H9 (cell line): ENCODE measurements around the gene CACNB4. TPM values are rescaled to one million over a fixed set of nuclear protein-coding genes. Genes with fewer than 3 reads are reported as not detected.

ENCODE experiments used
- DNase-seq: peaks from one replicate; pipeline ENCODE4 v3.0.0-alpha.2; 2017
- H2AFZ ChIP-seq: one replicate; pipeline ENCODE4 v1.6.1; 2013; ENCODE audit warnings: mild to moderate bottlenecking, low read length, control low read depth, moderate library complexity
- H2AK5ac ChIP-seq: 2 replicates; pipeline ENCODE4 v1.6.1; 2013; ENCODE audit warnings: low read length, control low read depth, mixed read lengths; ENCODE audit not compliant: insufficient read length
- H2BK120ac ChIP-seq: one replicate; pipeline ENCODE4 v1.6.1; 2013; ENCODE audit warnings: low read depth, mild to moderate bottlenecking, low read length, control low read depth, inconsistent platforms; ENCODE audit not compliant: poor library complexity, severe bottlenecking
- H2BK12ac ChIP-seq: 2 replicates; pipeline ENCODE4 v1.6.1; 2013; ENCODE audit warnings: low read length, control low read depth, mixed read lengths, low read depth; ENCODE audit not compliant: insufficient read length
- H2BK15ac ChIP-seq: 2 replicates; pipeline ENCODE4 v1.6.1; 2013; ENCODE audit warnings: low read depth, low read length, control low read depth
- H2BK20ac ChIP-seq: one replicate; pipeline ENCODE4 v1.6.1; 2013; ENCODE audit warnings: low read depth, mild to moderate bottlenecking, low read length, control low read depth, inconsistent platforms; ENCODE audit not compliant: poor library complexity, severe bottlenecking
- H2BK5ac ChIP-seq: 2 replicates; pipeline ENCODE4 v1.6.1; 2013; ENCODE audit warnings: low read length, control low read depth, mixed read lengths; ENCODE audit not compliant: insufficient read length
- H3K14ac ChIP-seq: 2 replicates; pipeline ENCODE4 v1.6.1; 2013; ENCODE audit warnings: low read length, control low read depth; ENCODE audit not compliant: insufficient read depth
- H3K18ac ChIP-seq: 2 replicates; pipeline ENCODE4 v1.6.1; 2013; ENCODE audit warnings: low read depth, mild to moderate bottlenecking, mixed read lengths, low read length, control low read depth; ENCODE audit not compliant: insufficient read length
- H3K23ac ChIP-seq: 2 replicates; pipeline ENCODE4 v1.6.1; 2013; ENCODE audit warnings: low read length, control low read depth, mixed read lengths, low read depth; ENCODE audit not compliant: insufficient read length
- H3K23me2 ChIP-seq: 2 replicates; pipeline ENCODE4 v1.6.1; 2013; ENCODE audit warnings: low read depth, mild to moderate bottlenecking, mixed read lengths, low read length, control low read depth; ENCODE audit not compliant: insufficient read length, poor library complexity, severe bottlenecking
- H3K27ac ChIP-seq: 2 replicates; pipeline ENCODE4 v1.5.1; 2013; ENCODE audit warnings: low read length, control low read depth, mixed read lengths, low read depth; ENCODE audit not compliant: insufficient read length
- H3K27me3 ChIP-seq: 2 replicates; pipeline ENCODE4 v1.6.1; 2013; ENCODE audit warnings: low read length, control low read depth, inconsistent platforms; ENCODE audit not compliant: insufficient read depth
- H3K4ac ChIP-seq: 2 replicates; pipeline ENCODE4 v1.6.1; 2013; ENCODE audit warnings: low read depth, mild to moderate bottlenecking, control low read depth, inconsistent platforms, low read length, moderate library complexity
- H3K4me1 ChIP-seq: 2 replicates; pipeline ENCODE4 v1.6.1; 2013; ENCODE audit warnings: low read length, control low read depth, inconsistent platforms; ENCODE audit not compliant: insufficient read depth
- H3K4me2 ChIP-seq: 2 replicates; pipeline ENCODE4 v1.6.1; 2013; ENCODE audit warnings: low read length, control low read depth, mixed read lengths; ENCODE audit not compliant: insufficient read length, insufficient read depth
- H3K56ac ChIP-seq: 2 replicates; pipeline ENCODE4 v1.6.1; 2013; ENCODE audit warnings: low read depth, mild to moderate bottlenecking, mixed read lengths, low read length, control low read depth; ENCODE audit not compliant: insufficient read length
- H3K79me1 ChIP-seq: 2 replicates; pipeline ENCODE4 v1.6.1; 2013; ENCODE audit warnings: low read depth, mild to moderate bottlenecking, moderate library complexity, low read length, control low read depth, inconsistent platforms; ENCODE audit not compliant: insufficient read depth, poor library complexity, severe bottlenecking
- H3K79me2 ChIP-seq: 2 replicates; pipeline ENCODE4 v1.6.1; 2013; ENCODE audit warnings: low read length, control low read depth, inconsistent platforms; ENCODE audit not compliant: insufficient read depth
- H3K9ac ChIP-seq: 2 replicates; pipeline ENCODE4 v1.6.1; 2013; ENCODE audit warnings: low read length, control low read depth, mixed read lengths; ENCODE audit not compliant: insufficient read length; ENCODE audit errors: extremely low read depth
- H3K9me3 ChIP-seq: one replicate; pipeline ENCODE4 v1.6.1; 2013; ENCODE audit warnings: low read depth, low read length, inconsistent platforms; ENCODE audit not compliant: control insufficient read depth
- H3T11ph ChIP-seq: one replicate; pipeline ENCODE4 v1.6.1; 2013; ENCODE audit warnings: mild to moderate bottlenecking, low read length, control low read depth, inconsistent platforms
- H4K20me1 ChIP-seq: one replicate; pipeline ENCODE4 v1.6.1; 2013; ENCODE audit not compliant: control insufficient read depth, insufficient read length, insufficient read depth
- H4K5ac ChIP-seq: 2 replicates; pipeline ENCODE4 v1.6.1; 2013; ENCODE audit warnings: low read depth, mild to moderate bottlenecking, mixed read lengths, low read length, control low read depth; ENCODE audit not compliant: insufficient read length
- H4K8ac ChIP-seq: replicated peaks from 2 replicates; pipeline ENCODE4 v1.6.1; 2013; ENCODE audit warnings: low read length, control low read depth, mixed read lengths, low read depth; ENCODE audit not compliant: insufficient read length
- H4K91ac ChIP-seq: 2 replicates; pipeline ENCODE4 v1.6.1; 2013; ENCODE audit warnings: low read depth, mild to moderate bottlenecking, moderate library complexity, mixed read lengths, low read length, control low read depth; ENCODE audit not compliant: insufficient read length
- H3K27ac Mint-ChIP-seq, 3 experiments: 2 replicates in 2 of 3; 3 replicates in 1 of 3; pipeline ENCODE4 v1.8.0; 2020 to 2021; ENCODE audit warnings: mixed read lengths in 3 of 3, mild to moderate bottlenecking in 1 of 3, moderate library complexity in 1 of 3
- H3K27me3 Mint-ChIP-seq: 2 replicates; pipeline ENCODE4 v1.8.0; 2021; ENCODE audit warnings: low read depth, mild to moderate bottlenecking, moderate library complexity, mixed read lengths
- H3K36me3 Mint-ChIP-seq, 3 experiments: 2 replicates in 2 of 3; 3 replicates in 1 of 3; pipeline ENCODE4 v1.8.0; 2020 to 2021; ENCODE audit warnings: low read depth in 3 of 3, mixed read lengths in 3 of 3; ENCODE audit not compliant: insufficient read depth in 1 of 3
- H3K4me1 Mint-ChIP-seq, 2 experiments: 2 replicates each; pipeline ENCODE4 v1.8.0; 2020; ENCODE audit warnings: mixed read lengths in 2 of 2
- H3K4me3 Mint-ChIP-seq, 2 experiments: 2 replicates in 1 of 2; 3 replicates in 1 of 2; pipeline ENCODE4 v1.8.0; 2020 to 2021; ENCODE audit warnings: mild to moderate bottlenecking in 2 of 2, mixed read lengths in 2 of 2, moderate library complexity in 1 of 2
- H3K9me3 Mint-ChIP-seq, 2 experiments: 2 replicates in 1 of 2; 3 replicates in 1 of 2; pipeline ENCODE4 v1.8.0; 2020; ENCODE audit warnings: mild to moderate bottlenecking in 2 of 2, mixed read lengths in 2 of 2, moderate library complexity in 1 of 2
- CTCF ChIP-seq: fragments of 200-600 bp; sonication (generic); conservative IDR thresholded peaks from 3 replicates; pipeline ENCODE4 v1.8.0; 2021; ENCODE audit warnings: antibody characterized with exemption, mild to moderate bottlenecking
- WGBS: extraction: QIAGEN DNeasy Blood & Tissue Kit; methylation state at CpG from one replicate; pipeline ENCODE4 v1.1.7; 2013; ENCODE audit warnings: missing lambda C conversion rate, low lambda C conversion rate, mixed read lengths; ENCODE audit not compliant: insufficient read length; ENCODE audit errors: extremely low coverage; 5-methylcytosine and 5-hydroxymethylcytosine counted together
- total RNA-seq: library from RNA; stranded (reverse); gene quantifications from 2 replicates; pipeline ENCODE4 v1.2.1, GENCODE V29; 2021

CACNB4 gene
- total RNA-seq, 1 experiment from 2014 or later: 1.4 TPM

- H3K4me3 Mint-ChIP-seq: no peak overlapping the region
- H3K23ac ChIP-seq: no peak overlapping the region
- no peak for DNase-seq
- no peak overlapping the region for H3K18ac ChIP-seq
- H3K23me2 ChIP-seq: no peaks in the 10 kb centered on the region
- H3K27ac ChIP-seq: no peak overlapping the region
- no peaks in the 10 kb centered on the region; the same call in 1 of the 2 replicates for H3K27me3 Mint-ChIP-seq
- no peak overlapping the region for H3K27ac Mint-ChIP-seq
- no peak overlapping the region for H4K8ac ChIP-seq
- no peak overlapping the region for H2BK12ac ChIP-seq
- H2BK5ac ChIP-seq: no peak overlapping the region
- H3K4me2 ChIP-seq: no peak overlapping the region
- H3K56ac ChIP-seq: no peak overlapping the region
- no peak overlapping the region for H3K4ac ChIP-seq
- H3K4me1 ChIP-seq: no peaks in the 10 kb centered on the region
- H3K4me1 Mint-ChIP-seq: peaks cover 14 to 18% of the 10 kb centered on the region in 2 experiments
- no peak overlapping the region for H2BK20ac ChIP-seq
- H3K9me3 ChIP-seq: no peaks in the 10 kb centered on the region
- no CpG with 5 or more reads among the region's 3 CpGs for WGBS
- no peaks in the 10 kb centered on the region for H3K9me3 Mint-ChIP-seq
- no peaks in the 10 kb centered on the region for H4K20me1 ChIP-seq
- H3K79me1 ChIP-seq: no peaks in the 10 kb centered on the region
- no peaks in the 10 kb centered on the region for H3K27me3 ChIP-seq
- peaks cover 8 to 18% (median 15%) of the 10 kb centered on the region in 3 experiments for H3K36me3 Mint-ChIP-seq
- no peaks in the 10 kb centered on the region for H3K79me2 ChIP-seq
- no peak overlapping the region for H2AK5ac ChIP-seq
- no peak overlapping the region for H3K9ac ChIP-seq
- H3K14ac ChIP-seq: no peak overlapping the region
- TF ChIP-seq CTCF: no peak
- no peak overlapping the region for H2AFZ ChIP-seq
- H4K91ac ChIP-seq: no peak overlapping the region
- no peak overlapping the region for H4K5ac ChIP-seq
- H2BK120ac ChIP-seq: no peak overlapping the region
- no peak overlapping the region for H3T11ph ChIP-seq
- H2BK15ac ChIP-seq: no peak overlapping the region
Measured at GRCh38 chr2:151799886-151800292, 299.0 kb downstream of the CACNB4 start.
